H4 (cell line): ENCODE measurements around the gene PHLDA1. TPM values are rescaled to one million over a fixed set of nuclear protein-coding genes. Genes with fewer than 3 reads are reported as not detected.
A peak's percentile ranks its signal among the peaks of the same experiment; 100 is the strongest.
"Not testable (repeated sequence)": the region's sequence is repeated elsewhere in the genome, so short reads cannot be mapped to it uniquely, and the experiment has no call there.

Experiments used
- DNase-seq: peaks from one replicate; pipeline ENCODE4 v3.0.0-alpha.2; 2015; ENCODE audit warnings: low spot score
- total RNA-seq: library from RNA; depleted of rRNA; stranded (reverse); fragments of >200 nt; shearing (Covaris generic); gene quantifications from 2 replicates; pipeline ENCODE4 v1.2.3, GENCODE V29; 2014

Gene PHLDA1
- total RNA-seq, 1 experiment from 2014 or later, result 25.1 TPM

DNA sequence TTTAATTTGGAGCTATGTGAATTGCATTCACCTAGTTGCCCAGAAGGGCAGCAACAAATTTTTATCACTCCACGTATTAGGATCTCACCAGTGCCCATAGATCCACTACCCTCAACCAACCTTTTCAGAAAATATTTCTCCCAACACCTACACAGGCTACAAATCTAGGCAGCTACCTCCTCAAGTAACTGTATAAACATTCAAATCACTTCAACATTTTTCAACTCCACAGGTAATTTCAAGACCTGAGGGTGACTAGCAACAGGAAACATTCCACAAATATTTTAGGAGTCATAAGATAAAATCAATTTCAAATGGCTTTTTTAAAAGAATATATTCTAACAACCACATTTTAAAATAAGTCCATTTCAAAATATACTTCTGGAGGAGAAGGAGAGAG, 12.9 kb downstream of the PHLDA1 start:
- no peak for DNase-seq

GRCh38 chr12:76018111-76018510, 13.5 kb downstream of the PHLDA1 start:
- peak; percentile 55 for DNase-seq

- DNase-seq, result no peak
These were observed 17.6 kb downstream of the PHLDA1 start for GRCh38 chr12:76014007-76014406.

GRCh38 chr12:76013603-76014002, 18.0 kb downstream of the PHLDA1 start:
- no peak for DNase-seq

- DNase-seq, result no peak
These were observed 18.9 kb downstream of the PHLDA1 start for GRCh38 chr12:76012644-76013043.

GRCh38 chr12:76010732-76011458, 20.7 kb downstream of the PHLDA1 start:
- DNase-seq, result peak; percentile 37

- no peak for DNase-seq
These were observed 23.1 kb downstream of the PHLDA1 start for GRCh38 chr12:76008428-76008827.

DNA sequence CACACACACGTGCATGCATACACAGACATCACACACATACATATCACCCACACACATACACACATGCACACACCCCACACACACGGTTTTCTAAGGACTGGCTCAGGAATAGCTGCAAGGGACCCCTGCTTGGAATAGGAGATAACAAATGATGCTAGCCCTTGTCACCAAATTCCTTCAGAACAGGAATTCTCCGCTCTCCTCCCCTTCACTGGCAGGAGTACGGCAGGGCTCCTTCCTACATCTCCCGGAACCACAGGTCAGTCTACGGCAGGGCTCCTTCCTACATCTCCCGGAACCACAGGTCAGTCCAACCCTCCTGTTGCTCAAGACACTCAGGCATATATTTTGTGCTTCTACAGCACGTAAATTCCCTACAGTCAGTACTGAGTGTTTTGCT, 23.9 kb downstream of the PHLDA1 start:
- DNase-seq, result no peak

DNA sequence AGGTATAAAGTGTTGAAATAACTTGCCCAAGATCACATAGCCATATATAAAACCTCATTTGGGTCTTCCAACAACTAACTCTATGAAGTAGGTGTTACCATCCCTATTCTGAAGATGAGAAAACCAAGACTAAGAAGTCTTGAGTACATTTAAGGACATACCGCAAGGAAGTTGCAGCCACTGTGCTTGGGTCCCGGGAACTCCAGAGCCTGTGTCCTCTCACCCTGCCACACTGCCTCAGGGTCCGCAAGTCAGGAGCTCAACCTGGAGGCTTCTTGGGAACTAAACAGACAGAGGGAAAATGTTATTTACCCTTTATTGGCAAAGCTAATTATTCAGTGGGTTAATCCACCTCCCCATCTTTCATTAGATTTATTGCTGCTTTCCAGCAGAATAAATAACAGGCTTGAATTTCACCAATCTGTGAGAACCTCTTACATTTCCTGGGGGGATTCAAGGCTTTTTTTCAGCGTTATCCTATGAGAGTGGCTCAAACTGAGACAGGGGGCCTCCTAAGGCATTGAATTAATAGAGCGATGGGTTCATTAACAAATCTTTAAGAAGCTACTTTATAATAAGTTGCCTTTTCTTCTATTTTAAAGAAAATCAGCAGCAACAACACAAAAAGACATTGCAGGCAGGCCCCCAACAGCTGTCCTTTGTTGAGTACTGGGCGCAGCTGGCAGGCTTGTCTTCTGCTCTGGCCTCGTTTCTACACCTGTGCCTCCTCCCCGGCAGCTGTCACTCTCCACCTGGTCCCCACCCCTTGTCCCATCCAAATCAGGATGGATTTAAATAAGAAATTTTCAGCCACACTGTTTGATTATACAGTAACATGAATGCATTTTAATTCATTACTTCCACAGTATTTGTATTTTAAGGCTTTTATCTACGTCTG, 25.3 kb downstream of the PHLDA1 start:
- DNase-seq, result no peak

GRCh38 chr12:76003355-76003638, 28.3 kb downstream of the PHLDA1 start:
- no peak for DNase-seq

DNA sequence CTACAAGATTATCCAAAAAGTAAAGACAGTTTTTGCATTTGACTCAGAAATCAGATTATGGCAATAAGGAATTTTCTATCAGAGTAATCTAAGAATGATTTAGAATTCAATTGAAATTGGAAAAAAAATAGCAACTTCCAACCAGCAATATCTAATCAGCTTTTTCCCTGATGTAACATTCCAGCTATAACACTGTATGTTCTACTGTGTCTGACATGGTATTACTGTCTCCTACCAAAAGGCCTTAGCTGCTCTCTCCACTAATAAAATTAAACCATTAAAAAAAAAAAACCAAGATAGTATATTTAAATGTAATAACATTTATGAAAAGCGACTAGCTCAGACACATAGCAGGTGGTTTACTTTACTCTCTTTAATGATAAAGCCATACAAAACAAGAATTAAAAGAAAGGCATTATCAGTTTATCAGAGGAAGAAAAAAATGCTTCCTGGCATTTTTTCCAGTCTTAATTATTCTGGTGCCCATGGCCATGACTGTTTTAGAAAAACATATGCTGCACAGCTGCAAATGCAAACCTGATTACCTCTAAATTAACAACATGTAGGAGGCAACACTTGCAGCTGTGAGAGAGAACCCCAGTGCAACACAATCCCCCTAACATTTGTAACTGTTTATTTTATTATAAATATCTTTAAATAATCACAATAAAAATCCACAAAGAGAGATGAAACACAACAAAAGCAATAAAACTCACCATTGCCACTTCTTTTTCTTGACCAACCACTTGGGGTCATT, 28.8 kb downstream of the PHLDA1 start:
- DNase-seq, result no peak

- no peak for DNase-seq
These were observed 33.1 kb downstream of the PHLDA1 start for GRCh38 chr12:75998292-75999063.

- DNase-seq, result no peak
These were observed 33.9 kb downstream of the PHLDA1 start for GRCh38 chr12:75997658-75998057.

DNA sequence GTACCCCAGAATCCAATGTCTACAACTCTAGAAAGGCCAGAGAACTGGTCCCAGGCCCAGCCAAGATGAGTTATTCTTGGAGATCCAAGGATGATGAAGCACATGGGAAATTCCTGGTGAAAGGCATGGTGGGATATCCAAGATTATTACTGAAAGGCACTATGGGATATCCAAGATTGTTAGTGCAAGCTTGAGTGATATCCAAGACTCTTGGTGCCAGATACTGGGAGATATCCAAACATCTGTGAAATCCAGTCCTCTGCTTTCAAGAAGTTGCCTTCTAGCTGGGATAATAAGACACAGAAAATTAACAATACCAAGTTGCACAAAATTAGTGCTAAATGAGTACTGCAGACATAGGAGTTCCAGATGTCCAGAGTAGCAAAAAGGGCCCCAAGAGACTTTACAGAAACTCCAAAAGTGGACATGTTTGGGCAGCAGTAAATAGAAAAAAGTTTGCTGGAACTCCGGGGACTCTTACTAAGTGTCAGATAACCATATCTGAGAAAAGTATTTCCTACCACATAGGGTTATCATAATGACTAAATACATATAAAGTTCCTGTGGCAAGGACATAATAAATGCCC, 34.6 kb downstream of the PHLDA1 start:
- no peak for DNase-seq

GRCh38 chr12:75995691-75996090, 35.9 kb downstream of the PHLDA1 start:
- DNase-seq, result no peak

DNA sequence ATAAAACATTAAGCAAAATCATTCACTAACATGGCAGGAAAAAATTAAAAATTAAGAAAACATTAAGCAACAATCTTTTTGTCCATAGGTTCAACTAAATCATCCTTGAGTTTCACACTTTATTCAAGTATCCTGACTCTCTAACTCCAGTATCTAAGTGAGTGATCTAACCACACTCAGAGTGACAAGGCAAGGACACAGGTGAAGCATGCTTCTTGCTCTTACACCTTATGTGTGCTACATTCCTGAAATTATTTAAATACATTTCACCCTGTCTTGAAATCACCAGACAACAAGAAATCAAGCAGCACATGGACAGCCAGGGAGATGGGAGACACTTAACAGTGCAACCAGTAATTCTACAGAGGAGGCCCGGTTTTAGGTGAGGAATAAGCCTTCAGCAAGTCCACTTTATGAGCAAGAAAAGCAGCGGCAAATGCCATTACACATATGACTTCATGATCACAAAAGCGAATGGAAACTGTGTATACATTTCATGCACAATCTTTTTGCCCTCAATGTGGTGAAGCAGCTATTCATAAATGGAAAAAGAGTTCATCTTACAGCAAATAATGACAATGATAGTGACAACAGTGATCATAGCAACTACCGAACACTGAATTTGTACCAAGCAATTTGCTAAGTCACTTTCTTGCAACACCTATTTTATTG, 37.4 kb downstream of the PHLDA1 start:
- DNase-seq, result no peak

GRCh38 chr12:75991753-75992152, 39.8 kb downstream of the PHLDA1 start:
- DNase-seq, result no peak

DNA sequence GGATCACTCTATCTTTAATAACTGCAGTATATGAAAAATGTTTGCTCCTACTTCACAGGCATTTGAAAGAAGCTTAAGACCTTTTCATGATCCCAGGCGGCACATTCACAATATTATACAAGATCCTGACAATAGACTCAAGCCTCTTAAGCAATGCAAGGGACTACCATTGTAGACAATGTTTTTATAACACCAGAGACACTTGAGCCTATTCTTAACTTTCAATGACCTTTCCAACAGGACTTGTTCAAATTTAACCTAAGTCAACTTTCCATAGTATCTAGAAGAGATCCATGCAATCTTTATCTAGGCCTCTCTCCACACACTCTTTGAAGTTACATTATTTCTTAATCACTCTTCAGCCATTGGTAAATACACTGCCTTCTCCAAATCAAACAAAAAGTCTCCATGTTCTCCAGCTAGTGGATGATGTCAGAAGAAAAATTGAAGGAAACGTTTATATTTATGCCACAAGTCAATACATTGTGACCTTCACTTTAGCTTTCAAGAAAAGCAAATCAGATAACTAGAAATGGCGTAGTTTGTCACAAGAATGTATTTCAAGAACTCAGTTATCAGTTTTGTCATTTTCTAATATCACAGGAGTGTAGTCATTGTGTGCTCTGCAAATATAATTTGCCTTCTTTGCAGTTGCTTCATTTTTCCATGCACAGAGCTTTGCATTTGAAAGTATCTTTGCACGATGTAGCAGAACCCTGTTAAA, 41.2 kb downstream of the PHLDA1 start:
- no peak for DNase-seq

DNA sequence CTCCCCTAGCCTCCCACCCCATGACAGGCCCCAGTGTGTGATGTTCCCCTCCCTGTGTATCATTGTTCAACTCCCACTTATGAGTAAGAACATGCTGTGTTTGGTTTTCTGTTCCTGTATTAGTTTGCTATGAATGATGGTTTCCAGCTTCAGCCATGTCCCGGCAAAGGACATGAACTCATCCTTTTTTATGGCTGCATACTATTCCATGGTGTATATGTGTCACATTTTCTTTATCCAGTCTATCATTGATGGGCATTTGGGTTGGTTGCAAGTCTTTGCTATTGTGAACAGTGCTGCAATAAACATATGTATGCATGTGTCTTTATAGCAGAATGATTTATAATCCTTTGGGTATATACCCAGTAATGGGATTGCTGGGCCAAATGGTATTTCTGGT, 43.9 kb downstream of the PHLDA1 start:
- DNase-seq, result not testable (repeated sequence)
